Transverse colon (tissue), 3 donors: ENCODE data around the gene VMP1.
"Not testable (repeated sequence)": the region's sequence is repeated elsewhere in the genome, so short reads cannot be mapped to it uniquely, and the experiment has no call there.

Experiments used
- CTCF ChIP-seq, 5 experiments: fragments of 200-600 bp in 3 of 5; fragments of 450-650 bp in 2 of 5; sonication (generic) in 3 of 5; IDR thresholded peaks; 1 replicate in 2 of 5; 2 replicates in 3 of 5; pipeline ENCODE4 v1.5.1; 2016 to 2017; ENCODE audit warnings: antibody characterized with exemption in 5 of 5, inconsistent platforms in 3 of 5, mild to moderate bottlenecking in 2 of 5, moderate library complexity in 1 of 5
- POLR2A ChIP-seq: fragments of 450-650 bp; IDR thresholded peaks from one replicate; pipeline ENCODE4 v1.6.1; 2016; ENCODE audit warnings: antibody characterized with exemption, mild to moderate bottlenecking, moderate library complexity

- TF ChIP-seq CTCF (IDR thresholded peaks at IDR 0.05); POLR2A: not testable (repeated sequence)
These were observed 121.4 kb downstream of the VMP1 start for GRCh38 chr17:59828819-59829216.
